ENCODE data around the gene PPP6R2.
"Not testable (repeated sequence)": the region's sequence is repeated elsewhere in the genome, so short reads cannot be mapped to it uniquely, and the experiment has no call there.

PPP6R2 gene

DNA sequence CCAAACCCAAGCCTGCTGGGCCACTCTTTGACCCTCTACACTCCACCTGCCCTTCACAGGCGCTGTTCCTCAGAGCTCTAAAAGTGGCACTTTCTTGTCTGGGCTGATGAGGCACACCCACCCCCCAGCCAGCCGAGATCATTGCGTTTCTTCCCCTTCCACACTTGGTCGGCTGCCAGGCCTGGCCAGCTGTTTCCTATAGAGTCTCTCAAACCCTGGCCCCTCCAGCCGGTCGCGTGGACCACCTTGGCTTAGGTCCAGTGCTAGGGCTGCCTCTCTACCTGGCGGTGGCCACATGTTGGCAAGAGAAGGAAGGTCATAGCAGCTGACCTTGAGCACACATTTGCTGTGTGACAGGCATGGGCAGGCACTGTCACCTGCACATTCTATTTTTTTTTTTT is 60.6 kb downstream of the PPP6R2 start:
- no peak for DNase-seq (ENCODE audit: low read depth)
- no peak overlapping the region for H3K4me3 ChIP-seq (ENCODE audit: low read depth, low read length)
- TF ChIP-seq, protein P1, sequence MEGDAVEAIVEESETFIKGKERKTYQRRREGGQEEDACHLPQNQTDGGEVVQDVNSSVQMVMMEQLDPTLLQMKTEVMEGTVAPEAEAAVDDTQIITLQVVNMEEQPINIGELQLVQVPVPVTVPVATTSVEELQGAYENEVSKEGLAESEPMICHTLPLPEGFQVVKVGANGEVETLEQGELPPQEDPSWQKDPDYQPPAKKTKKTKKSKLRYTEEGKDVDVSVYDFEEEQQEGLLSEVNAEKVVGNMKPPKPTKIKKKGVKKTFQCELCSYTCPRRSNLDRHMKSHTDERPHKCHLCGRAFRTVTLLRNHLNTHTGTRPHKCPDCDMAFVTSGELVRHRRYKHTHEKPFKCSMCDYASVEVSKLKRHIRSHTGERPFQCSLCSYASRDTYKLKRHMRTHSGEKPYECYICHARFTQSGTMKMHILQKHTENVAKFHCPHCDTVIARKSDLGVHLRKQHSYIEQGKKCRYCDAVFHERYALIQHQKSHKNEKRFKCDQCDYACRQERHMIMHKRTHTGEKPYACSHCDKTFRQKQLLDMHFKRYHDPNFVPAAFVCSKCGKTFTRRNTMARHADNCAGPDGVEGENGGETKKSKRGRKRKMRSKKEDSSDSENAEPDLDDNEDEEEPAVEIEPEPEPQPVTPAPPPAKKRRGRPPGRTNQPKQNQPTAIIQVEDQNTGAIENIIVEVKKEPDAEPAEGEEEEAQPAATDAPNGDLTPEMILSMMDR (IDR thresholded peaks at IDR 0.05; ENCODE audit: control insufficient read depth, extremely low read depth, insufficient read depth) = no peak

DNA sequence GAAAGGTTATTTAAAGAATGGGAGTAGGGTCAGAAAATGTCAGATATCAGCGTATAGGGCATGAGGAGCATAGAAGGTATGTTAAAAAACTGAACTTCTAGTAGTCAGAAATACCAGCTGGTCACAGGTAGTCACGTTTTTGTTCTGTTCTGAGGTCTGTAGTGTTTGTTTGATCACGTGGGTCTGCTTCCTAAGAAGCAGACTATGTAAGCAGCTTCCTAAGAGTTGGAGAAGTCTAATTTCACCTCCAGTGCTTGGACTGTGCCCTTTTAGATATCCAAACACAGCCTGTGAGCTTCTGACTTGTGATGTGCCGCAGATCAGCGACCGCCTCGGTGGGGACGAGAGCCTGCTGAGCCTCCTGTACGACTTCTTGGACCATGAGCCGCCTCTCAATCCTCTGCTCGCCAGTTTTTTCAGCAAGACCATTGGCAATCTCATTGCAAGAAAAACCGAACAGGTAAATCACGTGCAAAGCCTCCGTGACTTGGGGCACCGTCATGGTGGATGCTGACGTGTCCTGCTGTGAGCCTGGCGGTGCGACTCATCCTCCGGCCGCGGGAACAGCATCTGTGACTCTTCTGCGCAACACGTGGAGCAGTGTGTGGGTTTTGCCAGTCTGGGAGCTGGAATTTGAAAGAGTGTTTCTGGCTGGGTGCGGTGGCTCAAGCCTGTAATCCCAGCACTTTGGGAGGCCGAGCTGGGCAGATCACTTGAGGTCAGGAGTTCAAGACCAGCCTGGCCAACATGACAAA is 63.5 kb downstream of the PPP6R2 start:
- H3K4me3 ChIP-seq (ENCODE audit: low read depth, low read length) = no peak overlapping the region
- TF ChIP-seq, protein P1 (IDR thresholded peaks at IDR 0.05; ENCODE audit: control insufficient read depth, extremely low read depth, insufficient read depth) = no peak
- no peak for DNase-seq (ENCODE audit: low read depth)

DNA sequence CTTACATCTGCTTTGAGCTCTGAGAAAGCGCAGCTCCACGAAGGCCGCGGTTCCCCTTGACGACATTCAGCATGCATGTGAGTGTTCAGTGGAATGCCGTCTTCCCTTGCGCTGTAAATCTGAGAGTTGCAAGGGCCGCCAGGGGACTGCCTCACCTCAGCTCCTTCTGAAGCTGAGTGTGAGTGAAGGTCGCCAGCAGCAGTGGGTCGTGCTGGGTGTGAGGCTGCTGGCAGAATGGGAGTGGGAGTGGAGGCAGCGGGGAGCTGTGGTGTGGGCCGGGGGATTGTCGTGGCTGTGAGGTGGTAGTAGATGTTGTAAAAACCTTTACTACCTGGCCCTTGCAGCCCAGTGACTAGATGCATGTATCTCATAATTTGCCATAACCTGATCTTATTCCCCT is 65.2 kb downstream of the PPP6R2 start:
- H3K4me3 ChIP-seq (ENCODE audit: low read depth, low read length) = no peak overlapping the region
- TF ChIP-seq, protein P1 (IDR thresholded peaks at IDR 0.05; ENCODE audit: control insufficient read depth, extremely low read depth, insufficient read depth) = no peak

DNA sequence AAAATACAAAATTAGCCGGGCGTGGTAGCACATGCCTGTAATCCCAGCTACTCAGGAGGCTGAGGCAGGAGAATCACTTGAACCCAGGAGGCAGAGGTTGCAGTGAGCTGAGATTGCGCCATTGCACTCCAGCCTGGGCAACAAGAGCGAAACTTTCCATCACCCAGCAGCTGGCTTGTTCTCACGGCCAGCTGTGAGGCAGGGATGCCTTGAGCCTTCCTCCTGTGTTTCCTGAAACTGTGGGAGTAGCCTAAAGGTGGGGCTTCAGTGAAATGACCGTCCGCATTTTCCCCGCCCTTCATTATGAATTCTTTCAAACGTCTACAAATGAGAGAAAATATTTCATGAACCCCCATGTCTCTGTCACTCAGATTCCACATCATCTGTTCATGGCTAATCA is 65.8 kb downstream of the PPP6R2 start:
- not testable (repeated sequence) for H3K4me3 ChIP-seq (ENCODE audit: low read depth, low read length); DNase-seq (ENCODE audit: low read depth)

More for the DNA sequence above, 65.2 kb downstream of the PPP6R2 start:
- DNase-seq (ENCODE audit: low read depth) = no peak

DNA sequence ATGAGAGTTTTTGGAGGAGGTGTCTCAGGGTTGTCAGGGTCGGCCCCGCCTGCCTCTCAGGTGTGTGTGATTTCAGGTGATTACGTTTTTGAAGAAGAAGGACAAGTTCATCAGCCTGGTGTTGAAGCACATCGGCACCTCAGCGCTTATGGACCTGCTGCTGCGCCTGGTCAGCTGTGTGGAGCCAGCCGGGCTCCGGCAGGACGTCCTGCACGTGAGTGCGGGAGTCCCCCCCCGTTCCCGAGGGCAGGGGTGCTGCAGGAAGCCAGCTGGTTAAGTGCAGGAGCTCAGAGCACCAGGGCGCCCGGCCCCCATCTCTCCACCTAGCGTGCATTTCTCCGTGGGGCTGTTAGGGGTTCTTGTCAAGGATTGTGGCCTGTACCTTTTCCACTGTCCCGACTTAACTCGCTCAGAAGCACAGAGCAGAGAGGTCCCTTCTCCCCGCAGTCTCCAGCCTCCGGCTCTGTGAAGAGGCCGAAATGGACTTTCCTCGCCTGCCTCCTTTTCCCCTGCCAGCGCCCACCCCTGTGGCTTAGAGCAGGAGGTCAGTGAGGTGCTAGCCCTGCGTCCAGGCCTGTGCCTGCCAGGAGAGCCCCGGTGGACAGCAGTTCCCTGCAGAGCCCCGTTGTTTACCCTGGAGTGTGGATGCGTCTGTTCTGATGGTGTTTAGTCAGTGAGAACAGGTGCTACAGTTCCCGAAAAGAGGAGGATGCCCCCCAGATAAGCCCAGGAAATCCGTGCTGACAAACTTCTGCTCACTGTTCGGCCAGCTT is 71.5 kb downstream of the PPP6R2 start:
- H3K4me3 ChIP-seq (ENCODE audit: low read depth, low read length) = no peak overlapping the region
- no peak for DNase-seq (ENCODE audit: low read depth)
- TF ChIP-seq, protein P1 (IDR thresholded peaks at IDR 0.05; ENCODE audit: control insufficient read depth, extremely low read depth, insufficient read depth) = no peak

DNA sequence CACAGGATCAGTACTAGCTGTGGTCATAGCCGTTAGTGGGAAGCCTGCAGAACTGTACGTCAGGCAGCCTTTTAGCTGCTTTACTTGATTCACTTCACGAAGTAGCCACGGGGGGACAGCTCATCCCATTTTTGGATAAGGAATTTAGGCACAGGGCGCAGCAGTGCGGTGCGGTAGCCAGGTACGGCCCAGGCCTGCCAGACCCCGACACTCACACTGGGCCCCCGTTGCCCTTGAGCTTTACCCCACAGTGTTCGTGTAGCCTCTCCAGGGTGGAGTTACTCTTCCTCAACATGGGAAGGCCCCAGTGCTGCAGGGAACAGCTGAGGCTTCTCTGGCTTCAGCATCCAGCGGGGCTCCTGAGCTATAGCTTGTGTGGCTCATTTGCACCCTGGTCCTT is 72.3 kb downstream of the PPP6R2 start:
- no peak overlapping the region for H3K4me3 ChIP-seq (ENCODE audit: low read depth, low read length)
- TF ChIP-seq, protein P1 (IDR thresholded peaks at IDR 0.05; ENCODE audit: control insufficient read depth, extremely low read depth, insufficient read depth) = no peak
- DNase-seq (ENCODE audit: low read depth) = no peak

DNA sequence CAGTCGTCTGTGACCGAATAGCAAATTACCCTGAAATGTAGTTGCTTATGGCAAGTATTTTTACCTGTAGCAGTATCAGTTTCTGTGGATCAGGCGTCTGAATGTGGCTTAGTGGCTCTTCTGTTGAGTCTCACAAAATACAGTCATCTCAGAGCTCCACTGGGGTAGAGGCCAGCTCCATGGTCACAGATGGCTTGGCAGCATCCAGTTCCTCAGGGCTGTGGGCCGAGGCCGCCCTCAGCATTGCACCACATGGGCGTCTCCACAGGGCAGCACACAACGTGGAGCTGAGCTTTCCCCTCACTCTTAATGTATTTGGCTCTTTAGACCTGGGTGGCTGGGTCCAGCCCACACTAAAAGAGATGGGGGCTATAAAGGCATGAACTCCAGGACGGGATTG is 73.9 kb downstream of the PPP6R2 start:
- TF ChIP-seq, protein P1 (IDR thresholded peaks at IDR 0.05; ENCODE audit: control insufficient read depth, extremely low read depth, insufficient read depth) = no peak
- no peak overlapping the region for H3K4me3 ChIP-seq (ENCODE audit: low read depth, low read length)
- DNase-seq (ENCODE audit: low read depth) = no peak

All from LNCaP clone FGC (cell line).